C4-2B (cell line): ENCODE data around the gene AP1G1.

Source experiments
- ZFX ChIP-seq: fragments of 450-650 bp; IDR thresholded peaks from 2 replicates; pipeline ENCODE4 v1.6.1; 2017
- TF ChIP-seq, protein P1 (sequence below): fragments of 450-650 bp; conservative IDR thresholded peaks from 2 replicates; pipeline ENCODE4 v1.5.1; 2017; ENCODE audit warnings: mild to moderate bottlenecking

GRCh38 chr16:71845639-71846430, 37.2 kb upstream of the AP1G1 start, which contains the start of gene ATXN1L:
- TF ChIP-seq, protein P1, sequence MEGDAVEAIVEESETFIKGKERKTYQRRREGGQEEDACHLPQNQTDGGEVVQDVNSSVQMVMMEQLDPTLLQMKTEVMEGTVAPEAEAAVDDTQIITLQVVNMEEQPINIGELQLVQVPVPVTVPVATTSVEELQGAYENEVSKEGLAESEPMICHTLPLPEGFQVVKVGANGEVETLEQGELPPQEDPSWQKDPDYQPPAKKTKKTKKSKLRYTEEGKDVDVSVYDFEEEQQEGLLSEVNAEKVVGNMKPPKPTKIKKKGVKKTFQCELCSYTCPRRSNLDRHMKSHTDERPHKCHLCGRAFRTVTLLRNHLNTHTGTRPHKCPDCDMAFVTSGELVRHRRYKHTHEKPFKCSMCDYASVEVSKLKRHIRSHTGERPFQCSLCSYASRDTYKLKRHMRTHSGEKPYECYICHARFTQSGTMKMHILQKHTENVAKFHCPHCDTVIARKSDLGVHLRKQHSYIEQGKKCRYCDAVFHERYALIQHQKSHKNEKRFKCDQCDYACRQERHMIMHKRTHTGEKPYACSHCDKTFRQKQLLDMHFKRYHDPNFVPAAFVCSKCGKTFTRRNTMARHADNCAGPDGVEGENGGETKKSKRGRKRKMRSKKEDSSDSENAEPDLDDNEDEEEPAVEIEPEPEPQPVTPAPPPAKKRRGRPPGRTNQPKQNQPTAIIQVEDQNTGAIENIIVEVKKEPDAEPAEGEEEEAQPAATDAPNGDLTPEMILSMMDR, result no peak
- TF ChIP-seq ZFX, result peak; percentile 76
